HTERT RPE-1 (cell line): ENCODE data around the gene NUP54.

Source experiments
- in situ Hi-C: fragments of 300-500 bp; cut with MboI; formaldehyde crosslinking; loops from 4 replicates; pipeline ENCODE4 v1.14.3; 2020; ENCODE audit warnings: low sequenced_read_pairs

Gene NUP54

DNA sequence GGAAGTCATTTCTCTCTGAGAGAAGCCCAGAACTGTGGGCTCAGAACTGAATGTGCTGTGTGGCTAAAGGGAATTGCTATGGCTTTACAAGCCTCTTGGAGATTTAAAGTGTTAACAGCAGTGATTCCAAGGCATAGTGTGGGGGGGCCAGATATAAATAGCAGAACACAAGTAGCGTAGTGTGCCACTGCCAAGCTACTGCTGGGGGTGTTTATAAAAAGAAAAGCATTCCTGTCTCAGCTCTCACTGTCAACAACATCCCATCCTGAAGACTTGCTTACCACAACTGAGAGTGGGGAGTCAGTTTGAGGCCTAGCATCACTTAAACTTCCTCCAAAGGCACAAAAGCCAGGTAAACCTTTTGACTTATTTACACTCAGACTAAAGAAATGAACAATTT, 73.7 kb downstream of the NUP54 start, which contains the start of gene ART3:
ART3 (plus strand) TSS at position 242 of the 400 bp plus-strand sequence. CDS start 1,181 bp downstream, outside the sequence.
- in situ Hi-C loops, result no loop called here

DNA sequence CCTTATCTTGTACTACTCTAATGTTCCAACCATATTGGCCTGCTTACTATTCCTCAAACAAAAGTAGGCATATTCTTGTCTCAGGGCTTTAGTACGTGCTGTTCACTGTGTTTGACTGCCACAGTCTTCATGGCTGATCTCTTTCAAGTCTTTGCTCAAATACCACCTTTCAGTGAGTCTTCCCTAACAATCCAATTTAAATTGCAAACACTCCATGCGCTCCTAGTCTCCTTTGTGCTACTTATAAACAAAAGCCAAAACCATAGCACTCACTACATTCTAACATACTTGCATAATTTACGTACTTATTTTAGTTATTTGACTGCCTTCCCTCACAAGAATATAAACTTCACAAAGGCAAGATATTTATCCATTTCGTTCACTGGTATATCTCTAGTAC, 75.4 kb downstream of the NUP54 start:
- in situ Hi-C loops, result no loop called here

DNA sequence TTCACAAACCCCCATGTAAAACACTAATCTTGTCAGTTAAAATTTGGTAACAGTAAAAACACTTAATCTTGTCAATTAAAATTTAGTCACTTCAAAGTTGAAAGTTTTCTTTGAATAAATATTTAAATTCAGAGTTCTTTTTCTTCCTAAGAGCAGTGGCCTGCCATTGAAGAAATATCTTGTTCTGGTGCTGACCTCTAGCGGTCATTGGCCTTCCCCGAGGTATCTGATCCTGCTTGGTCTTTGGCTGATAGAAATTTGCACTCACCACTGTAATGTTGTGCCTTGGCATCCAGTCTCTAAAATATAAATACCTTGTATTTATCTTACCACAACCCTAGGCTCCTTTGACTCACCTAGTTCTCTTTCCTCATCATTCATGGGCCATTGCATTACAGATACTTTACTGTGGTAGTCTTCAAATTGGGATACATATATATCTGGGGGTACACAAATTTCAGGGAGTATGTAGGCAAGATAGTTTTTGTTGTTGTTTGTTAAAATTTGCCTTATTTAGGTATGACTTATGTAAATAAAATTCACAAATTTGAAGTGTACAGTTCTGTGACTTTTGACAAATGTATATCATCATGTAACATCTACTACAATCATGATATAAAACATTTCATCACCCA, 80.4 kb downstream of the NUP54 start:
- in situ Hi-C loops, result no loop called here

DNA sequence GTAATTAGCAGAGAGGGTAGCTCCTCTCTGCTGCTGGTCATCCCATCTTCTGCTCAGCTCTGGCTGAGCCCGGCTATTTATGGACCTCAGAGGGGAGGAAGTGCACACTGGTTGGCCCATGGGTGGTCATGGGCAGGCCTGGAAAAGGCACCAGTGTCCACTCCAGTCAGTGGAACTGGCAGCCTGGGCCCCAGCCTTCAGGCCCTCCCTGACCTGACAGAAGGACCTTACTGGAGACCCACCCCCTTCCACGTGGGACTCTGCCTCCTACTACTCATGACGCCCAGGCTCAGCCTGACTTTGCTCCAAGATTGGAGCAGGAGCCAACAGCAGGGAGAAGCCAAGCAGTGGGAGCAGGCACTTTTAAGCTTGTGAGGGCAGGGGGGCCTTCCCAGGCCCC, 81.7 kb downstream of the NUP54 start:
- in situ Hi-C loops, result no loop called here
